Measurements from ENCODE around the gene ATXN1.

DNA sequence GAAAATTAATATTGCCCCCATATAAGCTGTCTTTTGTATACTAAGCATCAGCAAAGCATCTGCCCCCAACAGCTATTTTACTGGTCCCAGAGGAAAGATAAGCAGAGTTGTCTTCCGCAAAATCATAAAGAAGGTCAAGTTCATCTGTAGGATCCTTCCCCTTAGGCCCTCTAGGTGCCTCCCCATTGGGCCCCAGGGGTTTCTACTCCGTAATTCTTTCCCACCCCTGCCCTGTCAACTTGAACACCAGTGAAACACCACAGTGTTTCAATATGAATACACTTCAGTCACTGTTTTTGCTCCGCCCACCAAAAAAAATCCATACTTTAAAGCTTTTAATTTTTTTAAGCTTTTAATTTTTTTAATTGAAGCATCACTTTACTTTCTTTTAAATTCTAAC lies 159.2 kb downstream of the ATXN1 start:
- TF ChIP-seq, protein P1, sequence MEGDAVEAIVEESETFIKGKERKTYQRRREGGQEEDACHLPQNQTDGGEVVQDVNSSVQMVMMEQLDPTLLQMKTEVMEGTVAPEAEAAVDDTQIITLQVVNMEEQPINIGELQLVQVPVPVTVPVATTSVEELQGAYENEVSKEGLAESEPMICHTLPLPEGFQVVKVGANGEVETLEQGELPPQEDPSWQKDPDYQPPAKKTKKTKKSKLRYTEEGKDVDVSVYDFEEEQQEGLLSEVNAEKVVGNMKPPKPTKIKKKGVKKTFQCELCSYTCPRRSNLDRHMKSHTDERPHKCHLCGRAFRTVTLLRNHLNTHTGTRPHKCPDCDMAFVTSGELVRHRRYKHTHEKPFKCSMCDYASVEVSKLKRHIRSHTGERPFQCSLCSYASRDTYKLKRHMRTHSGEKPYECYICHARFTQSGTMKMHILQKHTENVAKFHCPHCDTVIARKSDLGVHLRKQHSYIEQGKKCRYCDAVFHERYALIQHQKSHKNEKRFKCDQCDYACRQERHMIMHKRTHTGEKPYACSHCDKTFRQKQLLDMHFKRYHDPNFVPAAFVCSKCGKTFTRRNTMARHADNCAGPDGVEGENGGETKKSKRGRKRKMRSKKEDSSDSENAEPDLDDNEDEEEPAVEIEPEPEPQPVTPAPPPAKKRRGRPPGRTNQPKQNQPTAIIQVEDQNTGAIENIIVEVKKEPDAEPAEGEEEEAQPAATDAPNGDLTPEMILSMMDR (IDR thresholded peaks at IDR 0.05): no peak
- TF ChIP-seq JUN (IDR thresholded peaks at IDR 0.05) (no peak), EP300 (IDR thresholded peaks at IDR 0.05) (no peak), CHD2 (IDR thresholded peaks at IDR 0.05; ENCODE audit: low read length, partially characterized antibody) (no peak)
